ENCODE results near the gene CCT8. TPM values are rescaled to one million over a fixed set of nuclear protein-coding genes. Genes with fewer than 3 reads are reported as not detected.

The CCT8 gene
- total and polyA plus RNA-seq, 8 donors: 40.8 to 153 (median 101) TPM

- 75 to 86% (median 76%) methylated on average over 3 of the region's 3 CpGs for WGBS, 5 donors
These were observed 8.8 kb upstream of the CCT8 start for GRCh38 chr21:29082046-29082815.

DNA sequence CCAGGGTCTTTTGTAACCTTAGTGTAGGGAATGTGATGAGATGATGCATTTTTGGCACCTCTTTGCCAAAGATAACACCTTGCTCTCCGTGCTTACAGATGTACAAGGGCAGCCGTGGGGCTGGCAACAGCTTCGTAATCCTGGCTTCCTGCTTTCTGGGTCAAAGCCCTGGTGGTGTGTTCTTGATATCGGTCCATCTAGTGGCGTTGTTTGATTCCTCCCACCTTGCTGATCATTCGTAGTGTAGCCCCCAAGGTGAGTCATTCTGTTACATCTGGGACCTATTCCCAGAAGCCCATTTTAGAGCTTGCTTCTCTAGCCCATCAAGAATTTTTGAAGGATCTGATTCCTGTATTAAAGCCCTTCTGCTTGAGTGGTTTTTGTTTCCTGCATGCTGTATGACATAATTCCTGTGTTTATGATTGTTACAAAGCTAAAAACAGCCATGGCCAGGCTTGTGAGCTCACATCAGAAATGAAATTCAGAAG is 7.0 kb upstream of the CCT8 start:
- H3K9me3 ChIP-seq: no peaks in the 10 kb centered on the region
- WGBS, 5 donors: 44 to 79% (median 65%) methylated on average over 6 of the region's 6 CpGs
- TF ChIP-seq EP300 (IDR thresholded peaks at IDR 0.05) (no peak), POLR2A (IDR thresholded peaks at IDR 0.05) (no peak), POLR2AphosphoS5 (IDR thresholded peaks at IDR 0.05) (no peak)
- TF ChIP-seq, protein P1, sequence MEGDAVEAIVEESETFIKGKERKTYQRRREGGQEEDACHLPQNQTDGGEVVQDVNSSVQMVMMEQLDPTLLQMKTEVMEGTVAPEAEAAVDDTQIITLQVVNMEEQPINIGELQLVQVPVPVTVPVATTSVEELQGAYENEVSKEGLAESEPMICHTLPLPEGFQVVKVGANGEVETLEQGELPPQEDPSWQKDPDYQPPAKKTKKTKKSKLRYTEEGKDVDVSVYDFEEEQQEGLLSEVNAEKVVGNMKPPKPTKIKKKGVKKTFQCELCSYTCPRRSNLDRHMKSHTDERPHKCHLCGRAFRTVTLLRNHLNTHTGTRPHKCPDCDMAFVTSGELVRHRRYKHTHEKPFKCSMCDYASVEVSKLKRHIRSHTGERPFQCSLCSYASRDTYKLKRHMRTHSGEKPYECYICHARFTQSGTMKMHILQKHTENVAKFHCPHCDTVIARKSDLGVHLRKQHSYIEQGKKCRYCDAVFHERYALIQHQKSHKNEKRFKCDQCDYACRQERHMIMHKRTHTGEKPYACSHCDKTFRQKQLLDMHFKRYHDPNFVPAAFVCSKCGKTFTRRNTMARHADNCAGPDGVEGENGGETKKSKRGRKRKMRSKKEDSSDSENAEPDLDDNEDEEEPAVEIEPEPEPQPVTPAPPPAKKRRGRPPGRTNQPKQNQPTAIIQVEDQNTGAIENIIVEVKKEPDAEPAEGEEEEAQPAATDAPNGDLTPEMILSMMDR (IDR thresholded peaks at IDR 0.05): no peak
- DNase-seq: no peak
- peaks cover 4 to 35% (median 17%) of the 10 kb centered on the region in 4 donors for H3K4me1 ChIP-seq
- H3K4me3 ChIP-seq: no peak overlapping the region
- no peaks in the 10 kb centered on the region for H3K36me3 ChIP-seq
- intact Hi-C loops (cut with DNase I; ENCODE audit: low total_unique reads): no loop called here
- no peaks in the 10 kb centered on the region for H3K27me3 ChIP-seq
- peak overlapping the region; percentile 5 to 54 (median 39) for H3K27ac ChIP-seq

More at GRCh38 chr21:29082046-29082815, 8.8 kb upstream of the CCT8 start:
- Histone ChIP-seq H3K27ac (no peak overlapping the region), H3K27me3 (no peaks in the 10 kb centered on the region), H3K4me3 (no peak overlapping the region), H3K36me3 (peaks cover 0 to 12% (median 0%) of the 10 kb centered on the region in 4 donors), H3K4me1 (peaks cover 4 to 35% (median 17%) of the 10 kb centered on the region in 4 donors), H3K9me3 (no peaks in the 10 kb centered on the region)
- TF ChIP-seq EP300 (IDR thresholded peaks at IDR 0.05) (no peak), POLR2AphosphoS5 (IDR thresholded peaks at IDR 0.05) (no peak), POLR2A (IDR thresholded peaks at IDR 0.05) (no peak)
- TF ChIP-seq, protein P1 (IDR thresholded peaks at IDR 0.05): no peak
- no peak for DNase-seq
- intact Hi-C loops (cut with DNase I; ENCODE audit: low total_unique reads): no loop called here

DNA sequence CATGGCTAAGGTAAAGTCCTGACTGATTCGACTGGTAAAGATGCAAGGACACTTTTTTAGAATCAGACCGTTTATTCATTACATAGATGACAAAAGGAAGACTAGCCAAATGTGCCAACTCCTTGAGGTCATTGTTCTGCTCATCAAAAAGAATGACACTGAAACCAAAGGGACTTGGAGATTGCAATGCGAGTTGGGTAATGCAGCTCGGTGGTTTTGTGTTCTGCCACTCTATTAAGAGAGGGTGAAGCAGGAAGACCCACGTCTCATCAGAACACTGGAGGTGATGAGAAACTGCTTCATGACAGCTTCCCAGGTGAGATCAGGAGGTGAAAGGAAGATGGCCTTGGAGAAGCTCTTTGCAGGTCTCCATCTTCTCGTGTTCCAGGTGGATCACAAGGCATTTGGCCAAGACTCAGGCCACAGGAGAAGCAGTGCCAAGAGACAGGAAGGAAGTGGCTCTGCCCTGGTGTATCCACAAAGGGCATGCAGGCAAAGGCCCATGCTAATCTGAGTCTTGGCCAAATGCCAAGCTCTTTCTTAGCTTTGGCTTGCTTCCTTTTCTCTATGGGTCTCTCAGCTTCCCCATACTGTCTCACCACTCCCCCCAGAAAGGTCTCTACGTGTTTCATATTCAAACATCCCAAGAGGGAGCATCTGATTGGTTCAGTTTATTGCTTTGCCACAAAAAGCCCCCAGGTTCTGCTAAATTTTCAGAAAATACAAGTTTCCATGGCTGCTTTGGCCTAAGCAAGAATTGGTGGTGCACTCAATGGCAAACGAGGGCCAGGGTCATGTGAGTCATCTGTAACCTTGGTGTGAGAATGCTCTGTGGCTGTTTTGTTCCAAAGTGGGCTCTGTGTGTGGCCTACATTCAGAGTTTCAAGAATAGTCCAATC is 5.7 kb upstream of the CCT8 start:
- 57 to 77% (median 64%) methylated on average over 8 of the region's 8 CpGs for WGBS, 5 donors
- H3K4me3 ChIP-seq: no peak overlapping the region
- no peaks in the 10 kb centered on the region for H3K36me3 ChIP-seq
- peaks cover 4 to 41% (median 16%) of the 10 kb centered on the region in 4 donors for H3K4me1 ChIP-seq
- TF ChIP-seq EP300 (IDR thresholded peaks at IDR 0.05) (no peak), POLR2AphosphoS5 (IDR thresholded peaks at IDR 0.05) (no peak), POLR2A (IDR thresholded peaks at IDR 0.05) (no peak)
- TF ChIP-seq, protein P1 (IDR thresholded peaks at IDR 0.05): no peak
- H3K9me3 ChIP-seq: no peaks in the 10 kb centered on the region
- H3K27me3 ChIP-seq: no peaks in the 10 kb centered on the region
- DNase-seq: peak in 1 of 2 donors; percentile 47
- intact Hi-C loops (cut with DNase I; ENCODE audit: low total_unique reads): no loop called here
- H3K27ac ChIP-seq: peak overlapping the region in 4 of 5 donors; percentile 13 to 39 (median 30)

GRCh38 chr21:29077651-29078090 is 4.2 kb upstream of the CCT8 start:
- TF ChIP-seq, protein P1 (IDR thresholded peaks at IDR 0.05): no peak
- no peak for TF ChIP-seq POLR2AphosphoS5 (IDR thresholded peaks at IDR 0.05)
- no peak for TF ChIP-seq POLR2A (IDR thresholded peaks at IDR 0.05)
- no peak for TF ChIP-seq EP300 (IDR thresholded peaks at IDR 0.05)
- peak in 1 of 2 donors; percentile 75 for DNase-seq
- no peaks in the 10 kb centered on the region for H3K36me3 ChIP-seq
- H3K9me3 ChIP-seq: no peaks in the 10 kb centered on the region
- no peaks in the 10 kb centered on the region for H3K27me3 ChIP-seq
- WGBS, 5 donors: 19 to 33% (median 30%) methylated on average over 6 of the region's 6 CpGs
- peak overlapping the region; percentile 81 to 92 (median 90) for H3K27ac ChIP-seq
- peak overlapping the region; percentile 48 to 67 (median 57) for H3K4me3 ChIP-seq
- H3K4me1 ChIP-seq: peaks cover 4 to 45% (median 19%) of the 10 kb centered on the region in 4 donors
- intact Hi-C loops (cut with DNase I; ENCODE audit: low total_unique reads): no loop called here
